Loucy (cell line): ENCODE data around the gene STIM1.

ENCODE experiments used
- H2AFZ ChIP-seq: fragments of 200-600 bp; sonication (generic); 2 replicates; pipeline ENCODE4 v1.6.0; 2016; ENCODE audit warnings: antibody characterized with exemption, mild to moderate bottlenecking, low read length, moderate library complexity
- H3F3A ChIP-seq: fragments of 200-600 bp; 2 replicates; pipeline ENCODE4 v1.6.0; 2016; ENCODE audit warnings: antibody characterized with exemption, low read depth, mild to moderate bottlenecking
- H3K27me3 ChIP-seq: fragments of 200-600 bp; sonication (generic); 2 replicates; pipeline ENCODE4 v1.6.1; 2014; ENCODE audit warnings: low read length, mild to moderate bottlenecking; ENCODE audit not compliant: insufficient read depth, poor library complexity, severe bottlenecking
- H3K36me3 ChIP-seq: fragments of 200-600 bp; sonication (generic); 2 replicates; pipeline ENCODE4 v1.6.1; 2016; ENCODE audit warnings: low read length; ENCODE audit not compliant: insufficient read depth
- H3K4me1 ChIP-seq: fragments of 200-600 bp; sonication (generic); 2 replicates; pipeline ENCODE4 v1.5.1; 2014; ENCODE audit warnings: low read length, mild to moderate bottlenecking; ENCODE audit not compliant: insufficient read depth, poor library complexity, severe bottlenecking
- H3K4me2 ChIP-seq: fragments of 200-600 bp; sonication (generic); 2 replicates; pipeline ENCODE4 v1.6.0; 2014; ENCODE audit warnings: antibody characterized with exemption, low read length, low read depth, mild to moderate bottlenecking; ENCODE audit not compliant: poor library complexity, severe bottlenecking
- H3K4me3 ChIP-seq: fragments of 200-600 bp; sonication (generic); 2 replicates; pipeline ENCODE4 v1.5.1; 2014; ENCODE audit warnings: low read length, mild to moderate bottlenecking, mixed read lengths; ENCODE audit not compliant: poor library complexity, severe bottlenecking
- H3K79me2 ChIP-seq: fragments of 200-600 bp; sonication (generic); 2 replicates; pipeline ENCODE4 v1.6.1; 2014; ENCODE audit warnings: low read length; ENCODE audit not compliant: insufficient read depth
- H3K9ac ChIP-seq: fragments of 200-600 bp; sonication (generic); 2 replicates; pipeline ENCODE4 v1.6.0; 2014; ENCODE audit warnings: mild to moderate bottlenecking, low read depth, low read length, moderate library complexity; ENCODE audit not compliant: poor library complexity, severe bottlenecking
- H3K9me2 ChIP-seq: fragments of 200-600 bp; sonication (generic); replicated peaks from 2 replicates; pipeline ENCODE4 v1.6.1; 2016; ENCODE audit warnings: low read depth, low read length, mixed read lengths
- H3K9me3 ChIP-seq: fragments of 200-600 bp; sonication (generic); 2 replicates; pipeline ENCODE4 v1.6.1; 2014; ENCODE audit warnings: mild to moderate bottlenecking, antibody characterized with exemption, low read length, low read depth; ENCODE audit not compliant: insufficient read depth
- H4K20me1 ChIP-seq: fragments of 200-600 bp; sonication (generic); 2 replicates; pipeline ENCODE4 v1.6.0; 2014; ENCODE audit warnings: antibody characterized with exemption, low read length, mild to moderate bottlenecking; ENCODE audit not compliant: insufficient read depth, poor library complexity, severe bottlenecking
- CTCF ChIP-seq: fragments of 200-600 bp; sonication (generic); conservative IDR thresholded peaks from 2 replicates; pipeline ENCODE4 v1.5.1; 2014; ENCODE audit warnings: mild to moderate bottlenecking, antibody characterized with exemption, low read length
- EZH2phosphoT487 ChIP-seq: fragments of 200-600 bp; IDR thresholded peaks from 2 replicates; pipeline ENCODE4 v1.6.1; 2018; ENCODE audit warnings: antibody characterized with exemption, mild to moderate bottlenecking, moderate library complexity, borderline replicate concordance

Gene STIM1

GRCh38 chr11:4018641-4019040 lies 163.2 kb downstream of the STIM1 start:
- Histone ChIP-seq H2AFZ (no peak overlapping the region), H3K36me3 (peaks cover 10% of the 10 kb centered on the region; the same call in 1 of the 2 replicates), H3K27me3 (no peaks in the 10 kb centered on the region), H4K20me1 (peaks cover 8% of the 10 kb centered on the region), H3F3A (no peaks in the 10 kb centered on the region), H3K79me2 (peaks cover 72% of the 10 kb centered on the region), H3K4me1 (peaks cover 10% of the 10 kb centered on the region), H3K4me3 (no peak overlapping the region), H3K9me3 (no peaks in the 10 kb centered on the region), H3K4me2 (no peak overlapping the region), H3K9ac (no peak overlapping the region), H3K9me2 (no peaks in the 10 kb centered on the region)
- no peak for TF ChIP-seq EZH2phosphoT487
- no peak for TF ChIP-seq CTCF

- Histone ChIP-seq H4K20me1 (peaks cover 8% of the 10 kb centered on the region), H3K4me2 (no peak overlapping the region), H3K27me3 (no peaks in the 10 kb centered on the region), H3K9me3 (no peaks in the 10 kb centered on the region), H3F3A (no peaks in the 10 kb centered on the region), H2AFZ (no peak overlapping the region), H3K9ac (no peak overlapping the region), H3K79me2 (peaks cover 65% of the 10 kb centered on the region), H3K36me3 (peaks cover 23% of the 10 kb centered on the region; the same call in 1 of the 2 replicates), H3K4me3 (no peak overlapping the region), H3K9me2 (no peaks in the 10 kb centered on the region), H3K4me1 (peaks cover 10% of the 10 kb centered on the region)
- TF ChIP-seq EZH2phosphoT487 (no peak), CTCF (no peak)
Observed at GRCh38 chr11:4019891-4020290, 164.4 kb downstream of the STIM1 start.

- H3K79me2 ChIP-seq = peaks cover 46% of the 10 kb centered on the region
- no peaks in the 10 kb centered on the region for H3K27me3 ChIP-seq
- H3K4me2 ChIP-seq = no peak overlapping the region
- H4K20me1 ChIP-seq = peaks cover 8% of the 10 kb centered on the region
- no peak for TF ChIP-seq CTCF
- TF ChIP-seq EZH2phosphoT487 = no peak
- H3K4me1 ChIP-seq = peaks cover 5% of the 10 kb centered on the region
- H3K4me3 ChIP-seq = no peak overlapping the region
- H3K9me2 ChIP-seq = no peaks in the 10 kb centered on the region
- H3K36me3 ChIP-seq = peaks cover 45% of the 10 kb centered on the region
- H2AFZ ChIP-seq = no peak overlapping the region
- no peaks in the 10 kb centered on the region for H3F3A ChIP-seq
- H3K9ac ChIP-seq = no peak overlapping the region
- H3K9me3 ChIP-seq = 0 out of 2 replicates have a peak, but pooled peaks cover 7% of the 10 kb centered on the region
Observed at GRCh38 chr11:4022669-4023068, 167.2 kb downstream of the STIM1 start.
